GM12864 (cell line): ENCODE measurements around the gene BMS1.
"Not testable (repeated sequence)": the region's sequence is repeated elsewhere in the genome, so short reads cannot be mapped to it uniquely, and the experiment has no call there.

Source experiments
- DNase-seq: peaks from one replicate; pipeline ENCODE4 v3.0.0-alpha.2; 2011; ENCODE audit warnings: low read depth
- H3K4me3 ChIP-seq: 2 replicates; pipeline ENCODE4 v1.5.1; 2011; ENCODE audit warnings: mild to moderate bottlenecking, low read depth, low read length, control low read depth
- TF ChIP-seq, protein P1 (sequence below): IDR thresholded peaks from 2 replicates; pipeline ENCODE4 v1.5.1; 2011; ENCODE audit warnings: low read depth, mild to moderate bottlenecking, moderate library complexity, low read length, control low read depth, inconsistent platforms; ENCODE audit errors: missing control alignments

Gene BMS1

DNA sequence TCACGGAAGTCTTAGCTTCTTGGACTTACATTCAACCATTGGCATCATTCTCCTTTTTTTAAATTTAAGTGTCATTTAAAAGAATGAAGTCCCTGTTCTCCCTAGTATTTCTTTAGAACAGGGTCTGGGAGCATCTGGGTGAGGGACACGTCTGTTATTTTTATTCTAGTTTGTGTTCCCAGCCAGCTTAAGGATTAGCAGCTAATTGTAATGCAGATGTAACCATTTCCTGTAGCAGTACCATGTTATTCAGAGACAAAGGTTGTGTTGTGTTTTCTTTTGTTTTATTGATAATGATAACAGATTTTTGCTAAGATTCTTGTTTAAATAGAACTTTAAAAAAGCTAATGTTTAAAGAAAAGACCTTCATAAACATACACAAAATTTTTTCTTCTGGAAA lies 34.3 kb downstream of the BMS1 start:
- TF ChIP-seq, protein P1, sequence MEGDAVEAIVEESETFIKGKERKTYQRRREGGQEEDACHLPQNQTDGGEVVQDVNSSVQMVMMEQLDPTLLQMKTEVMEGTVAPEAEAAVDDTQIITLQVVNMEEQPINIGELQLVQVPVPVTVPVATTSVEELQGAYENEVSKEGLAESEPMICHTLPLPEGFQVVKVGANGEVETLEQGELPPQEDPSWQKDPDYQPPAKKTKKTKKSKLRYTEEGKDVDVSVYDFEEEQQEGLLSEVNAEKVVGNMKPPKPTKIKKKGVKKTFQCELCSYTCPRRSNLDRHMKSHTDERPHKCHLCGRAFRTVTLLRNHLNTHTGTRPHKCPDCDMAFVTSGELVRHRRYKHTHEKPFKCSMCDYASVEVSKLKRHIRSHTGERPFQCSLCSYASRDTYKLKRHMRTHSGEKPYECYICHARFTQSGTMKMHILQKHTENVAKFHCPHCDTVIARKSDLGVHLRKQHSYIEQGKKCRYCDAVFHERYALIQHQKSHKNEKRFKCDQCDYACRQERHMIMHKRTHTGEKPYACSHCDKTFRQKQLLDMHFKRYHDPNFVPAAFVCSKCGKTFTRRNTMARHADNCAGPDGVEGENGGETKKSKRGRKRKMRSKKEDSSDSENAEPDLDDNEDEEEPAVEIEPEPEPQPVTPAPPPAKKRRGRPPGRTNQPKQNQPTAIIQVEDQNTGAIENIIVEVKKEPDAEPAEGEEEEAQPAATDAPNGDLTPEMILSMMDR = no peak
- no peak overlapping the region for H3K4me3 ChIP-seq
- DNase-seq = no peak

DNA sequence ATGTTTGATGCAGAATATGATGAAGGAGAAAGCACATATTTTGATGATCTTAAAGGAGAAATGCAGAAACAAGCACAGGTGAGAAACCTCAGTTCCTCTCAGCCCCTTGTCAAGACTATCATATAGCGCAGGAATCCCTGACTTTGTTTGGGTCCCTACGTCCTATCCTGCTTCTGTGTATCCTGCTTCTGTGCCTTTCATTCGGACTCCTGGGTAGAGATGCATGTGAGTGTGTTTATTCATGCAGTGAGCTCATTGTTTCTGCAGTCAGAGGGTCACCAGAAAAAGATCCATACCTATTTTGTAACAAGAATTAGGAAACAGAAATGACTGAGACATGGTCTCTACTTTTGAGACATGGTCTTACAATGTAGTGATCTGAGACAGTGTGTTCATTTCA lies 34.8 kb downstream of the BMS1 start:
- DNase-seq, H3K4me3 ChIP-seq: not testable (repeated sequence)

DNA sequence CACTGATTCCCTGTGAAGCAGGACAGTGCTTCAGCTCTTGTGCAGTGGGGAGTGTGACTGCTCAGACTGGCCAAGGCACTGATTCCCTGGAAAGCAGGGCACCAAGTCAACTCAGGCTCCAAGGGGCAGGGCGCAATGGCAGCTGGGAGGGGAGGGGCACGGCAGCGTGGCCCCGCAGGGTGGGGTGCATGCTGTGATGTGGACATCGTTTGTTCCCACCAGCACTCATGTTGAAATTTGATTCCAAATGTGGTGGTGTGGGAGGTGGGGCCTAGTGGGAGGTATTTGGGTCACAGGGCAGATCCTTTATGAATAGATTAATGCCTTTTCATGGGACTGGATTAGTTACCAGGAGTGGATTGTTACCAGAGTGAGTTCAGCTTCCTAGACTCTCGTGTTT lies 44.2 kb downstream of the BMS1 start:
- H3K4me3 ChIP-seq = not testable (repeated sequence)

DNA sequence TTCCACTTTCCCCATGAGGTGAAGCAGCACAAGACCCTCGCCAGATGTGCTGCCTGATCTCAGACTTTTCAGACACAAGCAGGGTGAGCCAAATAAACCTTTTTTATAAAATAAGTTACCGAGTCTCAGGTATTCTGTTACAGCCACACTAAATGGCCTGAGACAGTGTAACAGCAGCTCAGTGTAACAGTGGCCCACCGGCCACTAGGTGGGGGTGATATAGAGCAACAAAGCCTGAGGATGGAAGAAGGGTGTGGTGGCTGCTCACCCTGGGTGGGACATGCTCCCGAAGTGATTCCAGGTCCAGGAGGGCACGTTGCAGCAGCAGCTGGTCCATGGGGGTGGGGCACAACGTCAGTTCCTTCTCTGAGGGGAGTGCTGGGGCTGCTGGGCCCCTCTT lies 44.6 kb downstream of the BMS1 start:
- DNase-seq = no peak
- TF ChIP-seq, protein P1 = no peak
- H3K4me3 ChIP-seq = no peak overlapping the region

More for the DNA sequence above, 44.2 kb downstream of the BMS1 start:
- DNase-seq = not testable (repeated sequence)

DNA sequence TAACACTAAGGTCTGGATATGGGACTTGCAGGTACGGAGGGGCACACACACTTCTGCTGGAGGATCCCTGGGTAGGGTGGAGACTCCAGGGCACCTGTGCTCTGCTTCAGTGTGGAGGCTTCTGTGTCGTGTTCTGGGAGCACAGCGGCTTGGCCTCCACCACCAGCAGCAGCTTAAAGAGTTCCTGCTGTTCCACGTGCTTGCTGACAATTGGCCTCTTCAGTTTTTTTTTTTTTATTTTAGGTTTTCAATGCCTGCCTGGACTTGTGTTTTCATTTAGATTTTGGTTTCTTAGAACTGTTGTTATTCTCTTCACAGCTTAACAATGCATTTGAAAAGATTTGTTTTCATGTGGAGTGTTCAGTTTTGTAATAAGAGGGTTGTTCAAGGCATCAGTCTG lies 45.8 kb downstream of the BMS1 start:
- not testable (repeated sequence) for H3K4me3 ChIP-seq, DNase-seq

DNA sequence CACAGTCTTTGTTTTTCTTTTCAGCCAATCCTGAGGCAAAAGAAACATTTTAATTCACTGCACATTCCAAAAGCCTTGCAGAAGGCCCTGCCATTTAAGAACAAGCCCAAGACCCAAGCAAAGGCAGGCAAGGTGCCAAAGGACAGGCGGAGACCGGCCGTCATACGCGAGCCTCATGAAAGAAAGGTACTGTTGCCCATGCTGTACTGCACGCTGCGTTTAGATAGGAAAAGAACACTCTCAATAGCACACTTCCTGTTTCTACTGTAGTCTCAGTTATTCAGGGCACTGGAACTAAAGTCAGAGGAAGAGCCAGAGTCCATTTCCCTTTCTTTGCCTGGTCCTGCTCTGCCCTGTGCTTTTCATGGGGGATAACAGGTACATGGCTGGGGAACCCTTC lies 47.6 kb downstream of the BMS1 start:
- H3K4me3 ChIP-seq = no peak overlapping the region
- TF ChIP-seq, protein P1 = no peak
- no peak for DNase-seq

DNA sequence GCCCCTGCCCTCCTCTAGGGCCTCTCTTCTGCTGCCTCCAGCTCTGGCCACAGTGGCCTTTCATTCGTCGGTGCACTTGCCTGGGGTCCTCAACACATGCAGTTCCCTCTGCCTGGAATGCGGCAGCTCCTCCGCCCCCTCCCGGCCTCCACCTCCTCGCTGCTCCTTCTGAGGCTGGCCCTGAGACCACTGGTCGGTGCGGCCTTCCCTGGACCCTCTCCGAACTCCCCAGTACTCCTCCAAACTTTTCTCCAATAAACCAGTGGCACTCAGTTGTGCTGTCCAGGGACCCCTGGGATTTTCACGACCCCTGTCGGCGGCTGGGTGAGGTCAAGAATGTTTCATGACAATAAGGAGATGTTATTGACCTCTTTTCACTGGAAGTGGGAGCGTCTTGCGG lies 53.5 kb downstream of the BMS1 start:
- H3K4me3 ChIP-seq = no peak overlapping the region
- TF ChIP-seq, protein P1 = no peak
- no peak for DNase-seq

DNA sequence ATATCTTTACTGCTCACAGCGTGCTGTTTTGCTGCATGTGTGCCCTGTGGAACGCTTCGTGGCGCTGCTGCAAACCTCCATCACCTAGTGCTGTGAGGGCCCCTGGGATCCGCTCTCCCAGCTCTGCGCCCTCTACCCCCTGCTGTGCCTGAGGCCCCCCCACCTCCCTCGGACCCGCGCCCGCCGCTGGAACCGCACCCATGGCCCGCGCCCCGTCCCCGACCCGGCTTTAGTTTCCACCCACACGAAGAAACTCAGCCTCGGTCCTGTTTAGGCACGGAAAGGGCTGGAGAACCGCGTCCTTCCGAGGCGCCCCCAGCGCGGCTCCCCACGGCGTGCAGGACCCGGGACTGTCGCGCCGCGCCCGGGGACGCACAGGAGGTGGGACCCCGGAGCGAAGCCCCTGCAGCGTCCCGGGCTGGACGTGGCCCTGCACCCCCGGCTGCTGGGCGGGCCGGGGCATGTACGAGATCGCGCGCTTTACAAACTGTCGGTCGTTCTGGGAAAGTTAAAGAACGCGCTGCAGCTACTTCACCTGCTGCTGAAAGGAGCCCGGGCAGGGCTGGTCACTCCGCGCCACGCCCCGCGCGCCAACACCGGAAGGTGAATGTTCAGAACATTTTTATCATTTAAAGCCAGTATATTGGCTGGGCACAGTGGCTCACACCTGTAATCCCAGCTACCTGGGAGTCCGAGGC lies 54.3 kb downstream of the BMS1 start:
- no peak for DNase-seq

DNA sequence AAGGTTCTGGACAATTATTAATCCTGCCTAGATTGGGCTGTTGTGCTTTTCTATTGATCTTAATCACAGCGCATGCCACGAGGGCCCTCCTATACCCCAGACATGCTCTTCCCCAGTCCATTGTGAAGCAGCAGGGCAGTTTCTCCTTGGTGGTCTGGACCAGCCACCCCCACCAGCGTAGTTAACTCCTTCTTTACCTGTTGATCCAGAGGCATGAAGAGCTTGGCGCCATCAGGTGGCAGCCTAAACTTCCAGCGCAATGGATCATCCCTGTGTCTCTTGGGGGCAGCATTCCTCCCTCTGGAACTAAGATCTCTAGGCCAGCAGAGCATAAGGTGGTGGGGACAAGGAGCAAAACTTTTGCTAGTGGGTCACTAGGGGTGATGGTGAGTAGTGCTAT lies 62.2 kb downstream of the BMS1 start:
- DNase-seq, H3K4me3 ChIP-seq: not testable (repeated sequence)

More for the DNA sequence above, 54.3 kb downstream of the BMS1 start:
- TF ChIP-seq, protein P1 = no peak
- H3K4me3 ChIP-seq = no peak overlapping the region

DNA sequence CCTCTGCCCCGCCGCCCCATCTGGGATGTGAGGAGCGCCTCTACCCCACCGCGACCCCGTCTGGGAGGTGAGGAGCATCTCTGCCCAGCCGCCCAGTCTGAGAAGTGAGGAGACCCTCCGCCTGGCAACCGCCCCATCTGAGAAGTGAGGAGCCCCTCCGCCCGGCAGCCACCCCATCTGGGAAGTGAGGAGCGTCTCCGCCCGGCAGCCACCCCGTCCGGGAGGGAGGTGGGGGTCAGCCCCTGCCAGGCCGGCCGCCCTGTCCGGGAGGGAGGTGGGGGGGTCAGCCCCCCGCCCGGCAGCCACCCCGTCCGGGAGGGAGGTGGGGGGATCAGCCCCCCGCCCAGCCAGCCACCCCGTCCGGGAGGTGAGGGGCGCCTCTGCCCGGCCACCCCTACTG lies 64.7 kb downstream of the BMS1 start:
- DNase-seq, H3K4me3 ChIP-seq: not testable (repeated sequence)
